ENCODE measurements around the gene RBMS2.

RBMS2 gene

DNA sequence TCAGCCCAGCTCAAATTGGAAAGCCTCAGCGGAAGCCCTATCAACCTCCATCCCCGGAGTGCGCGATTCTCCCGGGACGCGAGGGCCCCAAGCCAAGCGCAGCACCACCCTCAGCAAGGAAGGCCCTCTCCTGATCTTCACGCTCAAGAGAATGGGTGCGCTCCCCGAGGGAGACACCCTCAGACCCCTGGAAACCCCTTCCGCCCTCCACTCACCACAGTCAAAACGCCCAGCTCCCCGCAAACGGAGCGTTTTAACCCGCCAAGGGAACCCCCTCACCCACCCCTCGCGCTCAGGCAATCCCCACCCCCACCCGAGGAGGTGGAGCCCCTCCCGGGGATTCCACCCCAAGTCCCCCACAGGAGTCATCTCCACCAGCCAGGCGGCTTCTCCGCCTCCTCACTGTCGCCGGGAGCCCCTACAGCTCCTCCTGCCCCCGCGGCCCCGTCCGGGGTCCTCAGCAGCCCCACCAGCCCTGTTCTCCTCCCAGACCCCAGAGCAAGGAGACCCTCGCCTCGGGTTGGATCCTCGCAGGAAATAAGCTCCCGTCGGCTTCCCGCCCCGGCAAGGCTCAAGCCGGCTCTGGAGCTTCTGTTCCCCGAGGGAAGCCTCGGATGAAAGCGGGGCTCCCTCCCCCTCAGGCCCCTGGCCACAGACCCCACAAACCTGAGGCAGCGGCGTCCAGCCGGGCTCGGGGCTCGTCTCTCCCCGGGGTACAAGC, 108.0 kb downstream of the RBMS2 start:
- Histone ChIP-seq H2AK5ac (ENCODE audit: low read length) (no peak overlapping the region), H3K4me1 (ENCODE audit: control insufficient read depth, low read depth, low read length) (peaks cover 18% of the 10 kb centered on the region), H3K4me3 (ENCODE audit: low read length) (peak overlapping the region; percentile 73), H3K36me3 (ENCODE audit: control insufficient read depth, insufficient read depth, low read length) (no peaks in the 10 kb centered on the region), H4K5ac (ENCODE audit: low read length) (no peak overlapping the region), H2BK120ac (ENCODE audit: low read depth, low read length) (peak overlapping the region; percentile 83), H3K27me3 (ENCODE audit: insufficient read depth, low read length, poor library complexity) (no peaks in the 10 kb centered on the region), H3K27ac (ENCODE audit: low read depth, low read length) (peak overlapping the region; percentile 68), H3K18ac (ENCODE audit: low read length) (peak overlapping the region; percentile 99), H3K4me2 (ENCODE audit: low read length) (peak overlapping the region; percentile 92), H3K79me1 (ENCODE audit: low read length) (peaks cover 13% of the 10 kb centered on the region), H3K4ac (ENCODE audit: low read depth, low read length) (peak overlapping the region; percentile 72), H3K79me2 (ENCODE audit: control insufficient read depth, insufficient read depth, low read length) (peaks cover 39% of the 10 kb centered on the region), H2BK15ac (replicated peaks; ENCODE audit: low read depth) (peak overlapping the region; percentile 25), H4K8ac (ENCODE audit: low read depth, low read length) (peak overlapping the region; percentile 84), H3K23ac (ENCODE audit: low read length) (no peak overlapping the region), H3K9ac (ENCODE audit: low read length) (peak overlapping the region; percentile 76), H3K56ac (ENCODE audit: low read length) (peak overlapping the region; percentile 87), H2BK5ac (ENCODE audit: low read length) (peak overlapping the region; percentile 82)
- WGBS (ENCODE audit: extremely low coverage, insufficient coverage, low lambda C conversion rate): no CpG with 5 or more reads among the region's 46 CpGs
- DNase-seq: peak; percentile 35

GRCh38 chr12:56630180-56630632, 108.6 kb downstream of the RBMS2 start, which contains the start of gene BAZ2A:
TSS of gene BAZ2A (minus strand) at chr12:56630326. CDS start at chr12:56617530, 12,796 bp downstream.
- H2AK5ac ChIP-seq (ENCODE audit: low read length): no peak within 1 kb of the TSS
- peak within 1 kb of the TSS; percentile 25 for H2BK15ac ChIP-seq (replicated peaks; ENCODE audit: low read depth)
- WGBS (ENCODE audit: extremely low coverage, insufficient coverage, low lambda C conversion rate): no CpG with 5 or more reads among the region's 31 CpGs
- no peak within 1 kb of the TSS for H3K23ac ChIP-seq (ENCODE audit: low read length)
- peak; percentile 94 for DNase-seq
- peaks cover 18% of the 10 kb centered on the region for H3K4me1 ChIP-seq (ENCODE audit: control insufficient read depth, low read depth, low read length)
- H2BK120ac ChIP-seq (ENCODE audit: low read depth, low read length): peak within 1 kb of the TSS; percentile 83
- H3K79me2 ChIP-seq (ENCODE audit: control insufficient read depth, insufficient read depth, low read length): peaks cover 38% of the 10 kb centered on the region
- peak within 1 kb of the TSS; percentile 92 for H3K4me2 ChIP-seq (ENCODE audit: low read length)
- peak within 1 kb of the TSS; percentile 76 for H3K9ac ChIP-seq (ENCODE audit: low read length)
- H3K56ac ChIP-seq (ENCODE audit: low read length): peak within 1 kb of the TSS; percentile 87
- H4K5ac ChIP-seq (ENCODE audit: low read length): no peak within 1 kb of the TSS
- H3K36me3 ChIP-seq (ENCODE audit: control insufficient read depth, insufficient read depth, low read length): no peaks in the 10 kb centered on the region
- H2BK5ac ChIP-seq (ENCODE audit: low read length): peak within 1 kb of the TSS; percentile 82
- peak within 1 kb of the TSS; percentile 68 for H3K27ac ChIP-seq (ENCODE audit: low read depth, low read length)
- peak within 1 kb of the TSS; percentile 99 for H3K18ac ChIP-seq (ENCODE audit: low read length)
- peak within 1 kb of the TSS; percentile 84 for H4K8ac ChIP-seq (ENCODE audit: low read depth, low read length)
- H3K4me3 ChIP-seq (ENCODE audit: low read length): peak within 1 kb of the TSS; percentile 73
- H3K4ac ChIP-seq (ENCODE audit: low read depth, low read length): peak within 1 kb of the TSS; percentile 72
- peaks cover 13% of the 10 kb centered on the region for H3K79me1 ChIP-seq (ENCODE audit: low read length)
- no peaks in the 10 kb centered on the region for H3K27me3 ChIP-seq (ENCODE audit: insufficient read depth, low read length, poor library complexity)

DNA sequence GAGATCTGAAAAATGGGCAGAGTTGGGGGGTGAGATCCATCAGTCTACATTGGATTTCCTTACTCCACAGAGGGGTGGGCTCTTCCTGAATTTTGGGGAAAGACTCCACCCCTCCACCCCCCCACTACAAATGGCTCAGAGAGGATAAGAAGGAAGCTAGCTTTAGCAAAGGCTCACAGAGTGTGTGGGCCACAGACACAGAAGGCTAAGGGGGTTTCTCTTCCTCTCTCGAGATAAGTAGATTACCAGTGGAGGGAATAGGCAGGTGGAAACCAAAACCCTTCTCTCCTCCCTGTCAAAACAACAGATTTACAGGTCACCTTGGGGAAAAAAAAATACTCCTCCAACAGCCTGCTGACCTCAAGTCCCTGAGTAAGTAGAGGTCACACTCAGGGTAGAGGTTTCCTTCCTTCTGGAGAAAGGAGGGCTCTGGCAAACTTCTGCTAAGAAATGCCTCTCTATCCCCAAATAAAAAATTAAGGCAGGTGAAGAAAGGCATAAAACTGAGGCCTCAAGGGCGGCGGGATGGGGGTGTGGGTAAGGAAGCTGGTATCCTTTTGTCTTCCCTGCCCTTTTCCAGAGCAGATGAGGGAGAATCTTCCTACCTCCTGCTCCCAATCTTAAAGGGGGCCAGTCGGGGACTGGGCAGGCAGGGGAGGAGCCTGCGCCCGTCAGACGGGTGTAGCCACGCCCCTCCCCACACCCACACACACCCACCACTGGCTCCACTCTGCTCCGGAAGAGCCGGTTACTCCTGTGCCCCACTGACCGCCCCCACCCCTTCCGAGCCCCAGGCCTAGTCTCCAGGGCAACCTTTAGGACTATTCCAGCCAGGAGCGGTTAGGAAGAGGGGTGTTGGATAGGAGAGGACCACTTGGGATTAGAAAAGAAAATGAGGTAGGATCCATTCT, 110.4 kb downstream of the RBMS2 start:
- Histone ChIP-seq H3K36me3 (ENCODE audit: control insufficient read depth, insufficient read depth, low read length) (no peaks in the 10 kb centered on the region), H3K4me1 (ENCODE audit: control insufficient read depth, low read depth, low read length) (peaks cover 20% of the 10 kb centered on the region), H3K18ac (ENCODE audit: low read length) (no peak overlapping the region), H3K56ac (ENCODE audit: low read length) (peak overlapping the region; percentile 66), H2AK5ac (ENCODE audit: low read length) (no peak overlapping the region), H3K79me1 (ENCODE audit: low read length) (peaks cover 8% of the 10 kb centered on the region), H3K23ac (ENCODE audit: low read length) (no peak overlapping the region), H3K79me2 (ENCODE audit: control insufficient read depth, insufficient read depth, low read length) (peaks cover 28% of the 10 kb centered on the region), H4K5ac (ENCODE audit: low read length) (no peak overlapping the region), H3K4ac (ENCODE audit: low read depth, low read length) (no peak overlapping the region), H3K27me3 (ENCODE audit: insufficient read depth, low read length, poor library complexity) (no peaks in the 10 kb centered on the region), H2BK5ac (ENCODE audit: low read length) (no peak overlapping the region), H3K4me2 (ENCODE audit: low read length) (peak overlapping the region; percentile 0), H3K27ac (ENCODE audit: low read depth, low read length) (peak overlapping the region; percentile 62), H4K8ac (ENCODE audit: low read depth, low read length) (no peak overlapping the region), H2BK15ac (replicated peaks; ENCODE audit: low read depth) (no peak overlapping the region), H3K9ac (ENCODE audit: low read length) (peak overlapping the region; percentile 45), H2BK120ac (ENCODE audit: low read depth, low read length) (no peak overlapping the region), H3K4me3 (ENCODE audit: low read length) (no peak overlapping the region)
- no CpG with 5 or more reads among the region's 13 CpGs for WGBS (ENCODE audit: extremely low coverage, insufficient coverage, low lambda C conversion rate)
- DNase-seq: peak; percentile 71

- Histone ChIP-seq H3K36me3 (ENCODE audit: control insufficient read depth, insufficient read depth, low read length) (peaks cover 2% of the 10 kb centered on the region), H3K27me3 (ENCODE audit: insufficient read depth, low read length, poor library complexity) (no peaks in the 10 kb centered on the region), H3K79me2 (ENCODE audit: control insufficient read depth, insufficient read depth, low read length) (peaks cover 20% of the 10 kb centered on the region), H4K8ac (ENCODE audit: low read depth, low read length) (no peak overlapping the region), H4K5ac (ENCODE audit: low read length) (no peak overlapping the region), H3K4me1 (ENCODE audit: control insufficient read depth, low read depth, low read length) (peaks cover 20% of the 10 kb centered on the region), H3K4ac (ENCODE audit: low read depth, low read length) (no peak overlapping the region), H2BK120ac (ENCODE audit: low read depth, low read length) (no peak overlapping the region), H3K4me2 (ENCODE audit: low read length) (peak overlapping the region; percentile 0), H2AK5ac (ENCODE audit: low read length) (peak overlapping the region; percentile 39), H3K9ac (ENCODE audit: low read length) (peak overlapping the region; percentile 36), H3K23ac (ENCODE audit: low read length) (no peak overlapping the region), H2BK5ac (ENCODE audit: low read length) (no peak overlapping the region), H3K27ac (ENCODE audit: low read depth, low read length) (no peak overlapping the region), H2BK15ac (replicated peaks; ENCODE audit: low read depth) (no peak overlapping the region), H3K4me3 (ENCODE audit: low read length) (no peak overlapping the region), H3K79me1 (ENCODE audit: low read length) (peaks cover 8% of the 10 kb centered on the region), H3K18ac (ENCODE audit: low read length) (no peak overlapping the region), H3K56ac (ENCODE audit: low read length) (peak overlapping the region; percentile 66)
- WGBS (ENCODE audit: extremely low coverage, insufficient coverage, low lambda C conversion rate): no CpG with 5 or more reads among the region's 4 CpGs
- no peak for DNase-seq
These were observed 111.3 kb downstream of the RBMS2 start for GRCh38 chr12:56632701-56633467.

DNA sequence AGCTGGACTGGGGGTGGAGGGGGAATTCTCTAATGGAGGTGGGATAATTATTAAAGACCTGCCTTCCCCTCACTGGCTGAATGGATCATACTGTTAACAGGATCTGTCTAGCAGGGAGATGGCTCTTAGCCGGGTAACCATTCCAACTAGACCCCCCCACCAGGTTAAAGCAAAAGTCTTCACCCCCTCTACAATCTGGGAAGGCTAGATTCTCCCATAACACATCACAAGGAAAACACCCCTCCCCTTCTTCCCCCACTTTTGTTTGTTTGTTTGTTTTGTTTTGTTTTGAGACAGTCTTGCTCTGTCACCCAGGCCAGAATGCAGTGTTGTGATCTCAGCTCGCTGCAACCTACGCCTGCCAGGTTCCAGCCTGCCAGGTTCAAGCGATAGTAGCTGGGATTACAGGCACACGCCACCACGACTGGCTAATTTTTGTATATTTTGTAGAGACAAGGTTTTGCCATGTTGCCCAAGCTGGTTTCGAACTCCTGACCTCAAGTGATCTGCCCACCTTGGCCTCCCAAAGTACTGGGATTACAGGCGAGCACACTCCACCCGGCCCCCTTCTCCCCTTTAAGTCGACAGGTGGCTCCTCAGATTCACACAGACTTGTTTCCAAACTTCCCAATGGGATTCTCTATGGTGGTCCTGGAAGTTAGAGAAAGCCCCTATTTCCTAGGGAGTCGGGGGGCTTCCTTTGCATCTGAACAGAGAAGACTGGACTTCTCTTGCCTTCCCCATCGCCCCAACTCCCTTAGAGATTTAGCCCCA, 112.0 kb downstream of the RBMS2 start:
- no peak overlapping the region for H3K4ac ChIP-seq (ENCODE audit: low read depth, low read length)
- no peak overlapping the region for H3K27ac ChIP-seq (ENCODE audit: low read depth, low read length)
- H3K9ac ChIP-seq (ENCODE audit: low read length): peak overlapping the region; percentile 60
- H3K56ac ChIP-seq (ENCODE audit: low read length): peak overlapping the region; percentile 91
- no peak overlapping the region for H2BK120ac ChIP-seq (ENCODE audit: low read depth, low read length)
- WGBS (ENCODE audit: extremely low coverage, insufficient coverage, low lambda C conversion rate): no CpG with 5 or more reads among the region's 12 CpGs
- H2BK5ac ChIP-seq (ENCODE audit: low read length): no peak overlapping the region
- peaks cover 4% of the 10 kb centered on the region for H3K36me3 ChIP-seq (ENCODE audit: control insufficient read depth, insufficient read depth, low read length)
- peaks cover 8% of the 10 kb centered on the region for H3K79me1 ChIP-seq (ENCODE audit: low read length)
- no peak overlapping the region for H4K8ac ChIP-seq (ENCODE audit: low read depth, low read length)
- peaks cover 13% of the 10 kb centered on the region for H3K79me2 ChIP-seq (ENCODE audit: control insufficient read depth, insufficient read depth, low read length)
- peak overlapping the region; percentile 64 for H3K4me2 ChIP-seq (ENCODE audit: low read length)
- H4K5ac ChIP-seq (ENCODE audit: low read length): no peak overlapping the region
- no peak overlapping the region for H3K18ac ChIP-seq (ENCODE audit: low read length)
- H3K4me1 ChIP-seq (ENCODE audit: control insufficient read depth, low read depth, low read length): peaks cover 18% of the 10 kb centered on the region
- no peak overlapping the region for H3K4me3 ChIP-seq (ENCODE audit: low read length)
- no peak for DNase-seq
- H3K23ac ChIP-seq (ENCODE audit: low read length): no peak overlapping the region
- H2AK5ac ChIP-seq (ENCODE audit: low read length): no peak overlapping the region
- no peaks in the 10 kb centered on the region for H3K27me3 ChIP-seq (ENCODE audit: insufficient read depth, low read length, poor library complexity)
- no peak overlapping the region for H2BK15ac ChIP-seq (replicated peaks; ENCODE audit: low read depth)

Measured in mesendoderm (in vitro differentiated cells).